Activated naive CD4-positive, alpha-beta T cell treated with anti-CD3 and anti-CD28 coated beads for 36 hours (primary cell): ENCODE results near the gene ZNF423. TPM values are rescaled to one million over a fixed set of nuclear protein-coding genes. Genes with fewer than 3 reads are reported as not detected.

ENCODE experiments used
- CTCF ChIA-PET: fragments of 350-600 bp; sonication (Branson Sonifier 250); formaldehyde crosslinking; loops from one replicate; lab custom pipeline; 2021; ENCODE audit warnings: antibody characterized with exemption; lab: Charles Lee
- DNase-seq: peaks from one replicate; pipeline ENCODE4 v3.0.0-alpha.2; 2020
- H3K27ac Mint-ChIP-seq: one replicate; pipeline ENCODE4 v1.8.0; 2021; ENCODE audit warnings: mild to moderate bottlenecking, mixed read lengths
- H3K27me3 Mint-ChIP-seq: one replicate; pipeline ENCODE4 v1.8.0; 2021; ENCODE audit warnings: low read depth, mixed read lengths
- H3K36me3 Mint-ChIP-seq: one replicate; pipeline ENCODE4 v1.8.0; 2021; ENCODE audit warnings: low read depth, mixed read lengths
- H3K4me1 Mint-ChIP-seq: one replicate; pipeline ENCODE4 v1.8.0; 2021; ENCODE audit warnings: low read depth, mixed read lengths
- H3K4me3 Mint-ChIP-seq: one replicate; pipeline ENCODE4 v1.8.0; 2021; ENCODE audit warnings: mild to moderate bottlenecking, moderate library complexity, mixed read lengths
- H3K9me3 Mint-ChIP-seq: one replicate; pipeline ENCODE4 v1.8.0; 2021; ENCODE audit warnings: mixed read lengths
- intact Hi-C: fragments of 100-400 bp; cut with micrococcal nuclease; formaldehyde crosslinking; loops from one replicate; pipeline ENCODE4 v1.15.1; 2023
- total RNA-seq, 2 experiments: library from RNA; stranded (reverse); gene quantifications; one replicate each; pipeline ENCODE4 v1.2.3, GENCODE V29; 2021

ZNF423 gene
- total RNA-seq, 2 experiments from 2014 or later = 0.05 TPM; not detected in 1

GRCh38 chr16:49712542-49712941, 143.4 kb downstream of the ZNF423 start:
- Mint-ChIP-seq H3K9me3 (no peaks in the 10 kb centered on the region), H3K4me1 (no peaks in the 10 kb centered on the region), H3K27me3 (no peaks in the 10 kb centered on the region), H3K36me3 (no peaks in the 10 kb centered on the region), H3K27ac (no peak overlapping the region), H3K4me3 (no peak overlapping the region)
- intact Hi-C loops = no loop called here
- DNase-seq = no peak
- CTCF ChIA-PET = no interaction called here

DNA sequence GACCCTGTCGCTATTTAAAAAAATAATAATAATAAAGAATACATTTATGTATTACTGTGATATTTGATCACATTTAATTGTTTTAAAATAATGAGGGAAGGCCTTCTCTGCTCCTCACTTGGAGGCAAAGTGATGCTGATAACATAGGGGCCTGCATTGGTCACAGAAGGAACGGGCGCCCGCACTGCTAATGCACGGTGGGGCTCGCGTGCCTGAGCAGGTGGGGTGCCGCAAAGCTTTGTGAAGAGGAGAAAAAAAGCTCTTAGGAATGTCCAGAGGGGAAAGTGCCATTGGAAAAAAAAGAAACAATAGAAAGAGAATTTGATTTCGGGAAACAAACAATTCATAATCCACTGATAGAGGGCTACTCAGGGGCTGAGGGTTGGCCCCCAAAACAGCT, 143.8 kb downstream of the ZNF423 start:
- H3K27me3 Mint-ChIP-seq = no peaks in the 10 kb centered on the region
- CTCF ChIA-PET = no interaction called here
- intact Hi-C loops = no loop called here

GRCh38 chr16:49709057-49709456, 146.9 kb downstream of the ZNF423 start:
- no peak for DNase-seq
- no peaks in the 10 kb centered on the region for H3K27me3 Mint-ChIP-seq
- no peak overlapping the region for H3K27ac Mint-ChIP-seq
- intact Hi-C loops = no loop called here
- H3K4me1 Mint-ChIP-seq = no peaks in the 10 kb centered on the region
- no peaks in the 10 kb centered on the region for H3K9me3 Mint-ChIP-seq
- H3K36me3 Mint-ChIP-seq = no peaks in the 10 kb centered on the region
- no peak overlapping the region for H3K4me3 Mint-ChIP-seq
- CTCF ChIA-PET = interaction anchor here (1.0 kb wide), 1 partner anchor 301 kb away, joined by 3 read pairs; no protein-coding TSS in a partner anchor

More for the DNA sequence above, 143.8 kb downstream of the ZNF423 start:
- Mint-ChIP-seq H3K27ac (no peak overlapping the region), H3K36me3 (no peaks in the 10 kb centered on the region), H3K4me1 (no peaks in the 10 kb centered on the region), H3K9me3 (no peaks in the 10 kb centered on the region), H3K4me3 (no peak overlapping the region)
- no peak for DNase-seq

GRCh38 chr16:49708491-49708890, 147.4 kb downstream of the ZNF423 start:
- Mint-ChIP-seq H3K9me3 (no peaks in the 10 kb centered on the region), H3K4me3 (no peak overlapping the region), H3K27ac (no peak overlapping the region), H3K27me3 (no peaks in the 10 kb centered on the region), H3K4me1 (no peaks in the 10 kb centered on the region), H3K36me3 (no peaks in the 10 kb centered on the region)
- no peak for DNase-seq
- CTCF ChIA-PET = interaction anchor here (1.0 kb wide), 1 partner anchor 300 kb away, joined by 3 read pairs; no protein-coding TSS in a partner anchor
- intact Hi-C loops = no loop called here

DNA sequence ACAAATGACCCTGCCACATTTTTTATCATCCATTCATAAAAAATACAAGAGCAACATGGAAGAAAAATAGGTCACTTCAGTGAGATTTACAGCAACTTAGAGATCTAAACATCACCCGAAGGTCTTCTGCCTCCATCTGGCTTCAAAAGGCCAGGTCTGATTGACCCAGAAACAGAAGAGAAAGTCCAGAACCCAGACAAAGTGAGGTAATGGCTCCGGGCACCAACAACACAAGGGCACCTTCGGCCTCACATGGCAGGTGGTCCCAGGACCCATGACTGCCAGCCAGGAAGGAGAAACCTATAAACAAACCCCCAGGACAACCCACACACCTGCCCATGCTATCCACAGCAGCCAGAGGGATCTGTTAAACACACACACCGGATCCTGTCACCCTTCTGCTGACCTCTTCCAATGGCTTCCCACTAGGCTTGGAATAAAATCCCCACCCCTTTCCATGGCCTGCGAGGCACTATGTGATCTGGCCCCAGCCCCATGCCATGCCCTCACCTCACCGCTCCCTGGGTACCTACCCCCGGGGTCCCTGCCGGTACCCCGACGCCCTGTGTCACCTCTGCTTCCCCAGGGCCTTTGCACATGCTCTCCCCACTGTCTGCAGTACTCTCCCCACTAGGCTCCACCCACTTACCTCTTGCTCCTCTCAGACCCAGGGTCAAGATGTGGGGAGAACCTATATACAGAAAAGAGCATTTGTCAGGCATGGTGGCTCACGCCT, 149.1 kb downstream of the ZNF423 start:
- H3K27me3 Mint-ChIP-seq = no peaks in the 10 kb centered on the region
- no peaks in the 10 kb centered on the region for H3K4me1 Mint-ChIP-seq
- H3K36me3 Mint-ChIP-seq = no peaks in the 10 kb centered on the region
- no peaks in the 10 kb centered on the region for H3K9me3 Mint-ChIP-seq
- intact Hi-C loops = no loop called here
- CTCF ChIA-PET = no interaction called here
- no peak for DNase-seq
- no peak overlapping the region for H3K27ac Mint-ChIP-seq
- no peak overlapping the region for H3K4me3 Mint-ChIP-seq

GRCh38 chr16:49704586-49705155, 151.2 kb downstream of the ZNF423 start:
- intact Hi-C loops = no loop called here
- DNase-seq = no peak
- Mint-ChIP-seq H3K4me3 (no peak overlapping the region), H3K27ac (no peak overlapping the region), H3K4me1 (no peaks in the 10 kb centered on the region), H3K27me3 (no peaks in the 10 kb centered on the region), H3K9me3 (no peaks in the 10 kb centered on the region), H3K36me3 (no peaks in the 10 kb centered on the region)
- CTCF ChIA-PET = no interaction called here

GRCh38 chr16:49703483-49703882, 152.4 kb downstream of the ZNF423 start:
- CTCF ChIA-PET = no interaction called here
- no peak overlapping the region for H3K4me3 Mint-ChIP-seq

GRCh38 chr16:49701789-49702494, 154.0 kb downstream of the ZNF423 start:
- Mint-ChIP-seq H3K4me3 (no peak overlapping the region), H3K9me3 (no peaks in the 10 kb centered on the region), H3K36me3 (no peaks in the 10 kb centered on the region), H3K27ac (no peak overlapping the region), H3K27me3 (peaks cover 8% of the 10 kb centered on the region), H3K4me1 (no peaks in the 10 kb centered on the region)
- CTCF ChIA-PET = interaction anchor here (0.7 kb wide), 1 partner anchor 93 kb away, joined by 3 read pairs; no protein-coding TSS in a partner anchor
- intact Hi-C loops = no loop called here
- no peak for DNase-seq

More at GRCh38 chr16:49703483-49703882, 152.4 kb downstream of the ZNF423 start:
- intact Hi-C loops = no loop called here
- Mint-ChIP-seq H3K27ac (no peak overlapping the region), H3K9me3 (no peaks in the 10 kb centered on the region), H3K4me1 (no peaks in the 10 kb centered on the region), H3K36me3 (no peaks in the 10 kb centered on the region), H3K27me3 (peaks cover 3% of the 10 kb centered on the region)
- DNase-seq = no peak

- CTCF ChIA-PET = no interaction called here
- Mint-ChIP-seq H3K4me3 (no peak overlapping the region), H3K4me1 (no peaks in the 10 kb centered on the region), H3K27ac (no peak overlapping the region), H3K27me3 (peaks cover 8% of the 10 kb centered on the region), H3K36me3 (no peaks in the 10 kb centered on the region), H3K9me3 (no peaks in the 10 kb centered on the region)
- no peak for DNase-seq
- intact Hi-C loops = no loop called here
Measured at GRCh38 chr16:49701065-49701685, 154.7 kb downstream of the ZNF423 start.

DNA sequence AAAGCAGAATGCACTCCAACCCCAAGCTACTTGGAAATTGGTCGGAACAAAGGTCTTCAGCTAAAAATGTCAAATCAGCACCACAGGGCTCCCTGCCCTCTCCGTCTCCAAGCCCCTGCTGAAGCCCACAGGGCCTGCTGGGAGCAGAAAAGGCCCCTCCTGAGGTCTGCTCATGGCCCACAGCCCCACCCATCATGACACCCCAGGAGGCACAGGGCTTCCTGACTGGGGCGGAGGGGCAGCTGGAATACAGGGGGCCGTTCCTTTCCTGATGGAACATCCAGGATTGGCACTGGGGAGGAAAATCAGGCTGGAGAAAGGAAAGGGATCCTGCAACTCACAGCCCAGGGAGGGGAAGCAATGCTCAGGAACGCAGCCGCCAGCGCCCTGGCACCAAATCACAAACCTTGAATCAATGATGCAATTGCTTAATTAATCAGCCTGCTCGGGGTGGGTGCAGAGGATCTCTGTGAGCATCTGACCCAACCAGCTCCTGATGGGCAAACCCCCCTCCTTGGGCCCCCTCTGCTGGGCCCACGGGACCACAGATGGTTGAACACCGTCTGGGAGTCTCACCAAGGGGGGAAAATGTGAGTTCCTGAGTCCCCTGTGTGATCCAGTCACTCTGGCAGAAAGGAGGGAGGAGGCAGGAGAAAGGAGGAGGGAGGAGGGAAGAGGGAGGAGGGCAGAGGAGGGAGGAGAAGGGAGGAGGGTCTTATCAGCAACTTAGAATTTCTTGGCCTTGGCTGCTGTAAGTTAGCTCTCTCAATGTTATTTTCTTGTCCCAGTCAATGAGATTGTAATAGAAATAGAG, 155.5 kb downstream of the ZNF423 start:
- intact Hi-C loops = no loop called here
- H3K27me3 Mint-ChIP-seq = peaks cover 10% of the 10 kb centered on the region
- no peaks in the 10 kb centered on the region for H3K9me3 Mint-ChIP-seq
- H3K36me3 Mint-ChIP-seq = no peaks in the 10 kb centered on the region
- H3K4me3 Mint-ChIP-seq = no peak overlapping the region
- no peaks in the 10 kb centered on the region for H3K4me1 Mint-ChIP-seq
- CTCF ChIA-PET = no interaction called here
- no peak for DNase-seq
- no peak overlapping the region for H3K27ac Mint-ChIP-seq

- H3K4me1 Mint-ChIP-seq = no peaks in the 10 kb centered on the region
- DNase-seq = no peak
- H3K9me3 Mint-ChIP-seq = no peaks in the 10 kb centered on the region
- intact Hi-C loops = no loop called here
- H3K36me3 Mint-ChIP-seq = no peaks in the 10 kb centered on the region
- no peak overlapping the region for H3K4me3 Mint-ChIP-seq
- no peak overlapping the region for H3K27ac Mint-ChIP-seq
- peaks cover 10% of the 10 kb centered on the region for H3K27me3 Mint-ChIP-seq
- CTCF ChIA-PET = no interaction called here
Measured at GRCh38 chr16:49699841-49700175, 156.1 kb downstream of the ZNF423 start.
